Measurements from ENCODE around the gene AK8.

Gene AK8

GRCh38 chr9:132757016-132757415, 121.1 kb downstream of the AK8 start:
- Histone ChIP-seq H3K4me2 (ENCODE audit: low read depth, low read length, poor library complexity, severe bottlenecking) (no peak overlapping the region), H3K36me3 (ENCODE audit: low read length) (no peaks in the 10 kb centered on the region), H3K27ac (ENCODE audit: low read depth, low read length) (no peak overlapping the region), H3K79me2 (ENCODE audit: insufficient read depth, low read length) (no peaks in the 10 kb centered on the region), H3K4me3 (ENCODE audit: insufficient read depth, low read length, poor library complexity, severe bottlenecking) (no peak overlapping the region), H3K27me3 (ENCODE audit: low read length) (no peaks in the 10 kb centered on the region), H4K20me1 (ENCODE audit: low read depth, low read length) (no peaks in the 10 kb centered on the region), H3K9ac (ENCODE audit: low read length) (no peak overlapping the region), H3K9me2 (replicated peaks; ENCODE audit: insufficient read depth, low read length) (no peaks in the 10 kb centered on the region), H3F3A (ENCODE audit: insufficient read depth) (no peaks in the 10 kb centered on the region), H3K9me3 (ENCODE audit: insufficient read depth, low read length) (no peaks in the 10 kb centered on the region), H2AFZ (ENCODE audit: low read depth, low read length, severe bottlenecking) (no peak overlapping the region)
- no peak for TF ChIP-seq CTCF (IDR thresholded peaks at IDR 0.05; ENCODE audit: insufficient read depth, low read length, poor library complexity, severe bottlenecking)
- TF ChIP-seq EZH2phosphoT487 (conservative IDR thresholded peaks at IDR 0.05; ENCODE audit: low read length): no peak

GRCh38 chr9:132756214-132756845, 121.8 kb downstream of the AK8 start:
- H3K27me3 ChIP-seq (ENCODE audit: low read length): no peaks in the 10 kb centered on the region
- no peak overlapping the region for H2AFZ ChIP-seq (ENCODE audit: low read depth, low read length, severe bottlenecking)
- no peaks in the 10 kb centered on the region for H3K79me2 ChIP-seq (ENCODE audit: insufficient read depth, low read length)
- H3K9me3 ChIP-seq (ENCODE audit: insufficient read depth, low read length): no peaks in the 10 kb centered on the region
- H3K27ac ChIP-seq (ENCODE audit: low read depth, low read length): no peak overlapping the region
- no peak overlapping the region for H3K9ac ChIP-seq (ENCODE audit: low read length)
- H4K20me1 ChIP-seq (ENCODE audit: low read depth, low read length): no peaks in the 10 kb centered on the region
- H3F3A ChIP-seq (ENCODE audit: insufficient read depth): no peaks in the 10 kb centered on the region
- H3K36me3 ChIP-seq (ENCODE audit: low read length): no peaks in the 10 kb centered on the region
- H3K4me3 ChIP-seq (ENCODE audit: insufficient read depth, low read length, poor library complexity, severe bottlenecking): no peak overlapping the region
- no peak overlapping the region for H3K4me2 ChIP-seq (ENCODE audit: low read depth, low read length, poor library complexity, severe bottlenecking)
- H3K9me2 ChIP-seq (replicated peaks; ENCODE audit: insufficient read depth, low read length): no peaks in the 10 kb centered on the region
- TF ChIP-seq CTCF (IDR thresholded peaks at IDR 0.05; ENCODE audit: insufficient read depth, low read length, poor library complexity, severe bottlenecking): no peak
- no peak for TF ChIP-seq EZH2phosphoT487 (conservative IDR thresholded peaks at IDR 0.05; ENCODE audit: low read length)

GRCh38 chr9:132755096-132755495, 123.0 kb downstream of the AK8 start:
- no peak overlapping the region for H3K9ac ChIP-seq (ENCODE audit: low read length)
- no peak overlapping the region for H3K4me3 ChIP-seq (ENCODE audit: insufficient read depth, low read length, poor library complexity, severe bottlenecking)
- no peaks in the 10 kb centered on the region for H4K20me1 ChIP-seq (ENCODE audit: low read depth, low read length)
- no peaks in the 10 kb centered on the region for H3K36me3 ChIP-seq (ENCODE audit: low read length)
- no peaks in the 10 kb centered on the region for H3K9me2 ChIP-seq (replicated peaks; ENCODE audit: insufficient read depth, low read length)
- H3K4me2 ChIP-seq (ENCODE audit: low read depth, low read length, poor library complexity, severe bottlenecking): no peak overlapping the region
- no peaks in the 10 kb centered on the region for H3K27me3 ChIP-seq (ENCODE audit: low read length)
- no peaks in the 10 kb centered on the region for H3K79me2 ChIP-seq (ENCODE audit: insufficient read depth, low read length)
- no peak for TF ChIP-seq EZH2phosphoT487 (conservative IDR thresholded peaks at IDR 0.05; ENCODE audit: low read length)
- TF ChIP-seq CTCF (IDR thresholded peaks at IDR 0.05; ENCODE audit: insufficient read depth, low read length, poor library complexity, severe bottlenecking): no peak
- no peaks in the 10 kb centered on the region for H3K9me3 ChIP-seq (ENCODE audit: insufficient read depth, low read length)
- no peak overlapping the region for H3K27ac ChIP-seq (ENCODE audit: low read depth, low read length)
- no peak overlapping the region for H2AFZ ChIP-seq (ENCODE audit: low read depth, low read length, severe bottlenecking)
- H3F3A ChIP-seq (ENCODE audit: insufficient read depth): no peaks in the 10 kb centered on the region
